CD4-positive, alpha-beta memory T cell (primary cell): Measurements from ENCODE around the gene SPDYC. TPM values are rescaled to one million over a fixed set of nuclear protein-coding genes. Genes with fewer than 3 reads are reported as not detected.

Experiments used
- CTCF ChIA-PET: fragments of 350-600 bp; sonication (Branson Sonifier 250); formaldehyde crosslinking; loops from one replicate; lab custom pipeline; 2021; ENCODE audit warnings: inconsistent platforms; ENCODE audit not compliant: partially characterized antibody; lab: Charles Lee
- POLR2A ChIA-PET: fragments of 350-600 bp; sonication (Branson Sonifier 250); formaldehyde crosslinking; loops from one replicate; lab custom pipeline; 2021; ENCODE audit not compliant: partially characterized antibody; lab: Charles Lee
- DNase-seq, 5 donors: peaks; one replicate each; pipeline versions ENCODE4 v3.0.0 to v3.0.0-alpha.2; 2020 to 2022; ENCODE audit warnings: mixed read lengths in 1 of 5
- H3K27ac ChIP-seq: one replicate; pipeline ENCODE4 v1.7.0; 2013; ENCODE audit warnings: low read depth, low read length
- H3K27me3 ChIP-seq: 2 replicates; pipeline ENCODE4 v1.7.0; 2013; ENCODE audit warnings: mild to moderate bottlenecking, low read length, moderate library complexity; ENCODE audit not compliant: insufficient read depth
- H3K36me3 ChIP-seq: 2 replicates; pipeline ENCODE4 v1.7.0; 2013; ENCODE audit warnings: mild to moderate bottlenecking, low read length, moderate library complexity; ENCODE audit not compliant: insufficient read depth
- H3K4me1 ChIP-seq: 2 replicates; pipeline ENCODE4 v1.7.0; 2013; ENCODE audit warnings: mild to moderate bottlenecking, low read length, moderate library complexity; ENCODE audit not compliant: insufficient read depth
- H3K4me3 ChIP-seq, 2 donors: one replicate each; pipeline ENCODE4 v1.7.0; 2013; ENCODE audit warnings: low read length in 2 of 2, mild to moderate bottlenecking in 1 of 2
- H3K9me3 ChIP-seq, 2 donors: one replicate each; pipeline ENCODE4 v1.7.0; 2013; ENCODE audit warnings: low read length in 2 of 2, control low read depth in 1 of 2; ENCODE audit not compliant: control insufficient read depth in 1 of 2
- H3K27ac Mint-ChIP-seq, 7 donors: one replicate each; pipeline ENCODE4 v1.8.0; 2020 to 2021; ENCODE audit warnings: mixed read lengths in 7 of 7, mild to moderate bottlenecking in 6 of 7, inconsistent platforms in 3 of 7, moderate library complexity in 3 of 7
- H3K27me3 Mint-ChIP-seq, 2 donors: one replicate each; pipeline ENCODE4 v1.8.0; 2020 to 2021; ENCODE audit warnings: mixed read lengths in 2 of 2
- H3K36me3 Mint-ChIP-seq, 2 donors: one replicate each; pipeline ENCODE4 v1.8.0; 2020 to 2021; ENCODE audit warnings: mixed read lengths in 2 of 2, inconsistent platforms in 1 of 2, mild to moderate bottlenecking in 1 of 2
- H3K4me1 Mint-ChIP-seq, 4 donors: one replicate each; pipeline ENCODE4 v1.8.0; 2020 to 2021; ENCODE audit warnings: mixed read lengths in 4 of 4, mild to moderate bottlenecking in 1 of 4
- H3K4me3 Mint-ChIP-seq, 8 donors: one replicate each; pipeline ENCODE4 v1.8.0; 2020 to 2021; ENCODE audit warnings: mixed read lengths in 8 of 8, mild to moderate bottlenecking in 7 of 8, moderate library complexity in 6 of 8, inconsistent platforms in 3 of 8
- H3K9me3 Mint-ChIP-seq, 8 donors: one replicate each; pipeline ENCODE4 v1.8.0; 2020 to 2021; ENCODE audit warnings: mixed read lengths in 8 of 8, mild to moderate bottlenecking in 5 of 8, inconsistent platforms in 3 of 8, moderate library complexity in 1 of 8
- intact Hi-C: fragments of 100-400 bp; cut with micrococcal nuclease; formaldehyde crosslinking; loops from one replicate; pipeline ENCODE4 v1.15.1; 2023
- polyA plus RNA-seq, 2 donors: library from polyadenylated mRNA; unstranded; fragments of 300-500 nt; fragmentation: Illumina TruSeq; gene quantifications; one replicate each; pipeline ENCODE4 v1.2.3, GENCODE V29; 2021
- total RNA-seq, 2 experiments: library from RNA; stranded (reverse); gene quantifications; one replicate each; pipeline ENCODE4 v1.2.3, GENCODE V29; 2021

The SPDYC gene
- total and polyA plus RNA-seq, 4 experiments from 2014 or later = not detected

DNA sequence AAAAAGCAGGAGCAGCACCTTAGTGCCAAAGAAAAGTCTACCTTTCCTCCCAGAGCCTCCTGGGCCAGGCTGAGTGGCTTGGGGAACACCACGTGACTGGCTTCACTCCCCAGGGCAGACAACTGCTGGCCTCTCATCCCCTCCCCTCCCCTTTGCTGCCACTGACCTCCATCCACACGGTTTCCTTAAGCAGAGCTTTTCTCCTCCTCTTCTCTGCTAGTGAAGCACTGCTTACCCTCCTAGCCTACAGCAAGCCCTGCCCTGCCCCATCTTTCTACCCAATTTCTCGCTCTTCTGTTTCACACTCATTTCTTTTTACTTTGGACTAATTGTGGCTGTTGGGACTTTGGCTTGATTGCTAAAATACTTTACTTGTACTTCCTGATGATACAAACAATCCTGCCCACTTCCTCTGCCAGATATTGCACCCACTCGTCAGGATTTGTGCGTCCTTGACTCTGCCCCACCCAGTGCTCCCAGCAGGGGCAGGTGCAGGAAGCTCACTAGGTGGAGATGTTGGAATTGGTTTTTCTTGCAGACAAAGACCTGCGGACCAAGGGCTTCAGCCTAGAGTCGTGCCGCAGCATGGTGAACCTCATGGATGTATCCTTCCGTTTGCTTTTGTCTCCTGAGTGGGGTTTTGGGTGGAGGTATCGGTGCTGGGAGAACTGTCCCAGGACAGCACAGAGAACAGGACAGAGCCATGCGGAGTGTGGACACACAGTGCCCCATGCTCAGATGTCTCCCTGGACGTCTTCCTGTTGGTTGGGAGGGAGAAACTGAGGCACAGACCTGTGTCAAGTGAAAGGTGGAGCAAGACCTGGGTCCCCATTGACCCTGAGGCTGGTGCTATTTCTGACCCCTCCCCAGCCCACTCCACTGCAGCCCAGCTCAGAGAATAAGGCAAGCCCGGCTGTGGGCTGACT lies 39.0 kb downstream of the SPDYC start:
- ChIA-PET POLR2A (no interaction called here), CTCF (no interaction called here)
- Histone ChIP-seq H3K9me3 (no peaks in the 10 kb centered on the region), H3K4me3 (no peak overlapping the region), H3K27ac (no peak overlapping the region), H3K27me3 (no peaks in the 10 kb centered on the region), H3K4me1 (peaks cover 9% of the 10 kb centered on the region), H3K36me3 (peaks cover 35% of the 10 kb centered on the region)
- Mint-ChIP-seq H3K4me1 (peaks cover 5 to 17% (median 10%) of the 10 kb centered on the region in 4 donors), H3K27me3 (no peaks in the 10 kb centered on the region), H3K9me3 (no peaks in the 10 kb centered on the region), H3K27ac (peak overlapping the region in 4 of 7 donors; percentile 43 to 87 (median 61)), H3K36me3 (peaks cover 5 to 45% of the 10 kb centered on the region in 2 donors), H3K4me3 (no peak overlapping the region)
- intact Hi-C loops = no loop called here
- no peak for DNase-seq

DNA sequence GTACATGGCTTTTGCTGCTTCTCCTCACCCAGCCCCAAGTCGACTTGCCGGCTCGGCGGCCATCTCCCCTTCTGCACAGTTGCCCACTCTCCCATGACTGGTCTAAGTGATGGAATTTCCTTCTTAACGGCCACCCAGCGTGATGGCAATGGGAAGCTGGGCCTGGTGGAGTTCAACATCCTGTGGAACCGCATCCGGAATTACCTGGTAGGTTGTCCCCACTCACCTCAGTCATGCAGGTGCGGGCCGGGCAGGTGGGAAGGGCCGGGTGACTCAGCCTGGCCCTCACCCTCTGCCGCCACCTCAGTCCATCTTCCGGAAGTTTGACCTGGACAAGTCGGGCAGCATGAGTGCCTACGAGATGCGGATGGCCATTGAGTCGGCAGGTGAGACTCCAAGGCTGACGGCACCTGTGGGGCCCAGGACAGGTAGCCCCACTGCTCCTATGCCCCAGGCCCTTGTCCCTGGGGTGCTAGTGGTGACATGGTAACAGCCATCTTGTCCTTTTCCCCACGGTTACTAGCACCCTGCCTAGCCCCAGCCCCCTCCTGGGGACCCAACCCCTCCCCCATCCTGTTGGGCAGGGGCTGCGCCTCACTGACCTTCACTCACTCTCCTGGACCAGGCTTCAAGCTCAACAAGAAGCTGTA lies 39.8 kb downstream of the SPDYC start:
- DNase-seq = no peak
- H3K9me3 Mint-ChIP-seq = no peaks in the 10 kb centered on the region
- H3K27ac ChIP-seq = no peak overlapping the region
- no peaks in the 10 kb centered on the region for H3K27me3 Mint-ChIP-seq
- intact Hi-C loops = no loop called here
- peaks cover 8 to 24% (median 13%) of the 10 kb centered on the region in 4 donors for H3K4me1 Mint-ChIP-seq
- H3K36me3 Mint-ChIP-seq = peaks cover 5 to 40% of the 10 kb centered on the region in 2 donors
- H3K4me3 ChIP-seq = no peak overlapping the region
- no peak overlapping the region for H3K27ac Mint-ChIP-seq
- H3K36me3 ChIP-seq = peaks cover 35% of the 10 kb centered on the region
- ChIA-PET POLR2A (no interaction called here), CTCF (no interaction called here)
- no peaks in the 10 kb centered on the region for H3K9me3 ChIP-seq
- H3K4me3 Mint-ChIP-seq = no peak overlapping the region
- H3K4me1 ChIP-seq = peaks cover 11% of the 10 kb centered on the region
- no peaks in the 10 kb centered on the region for H3K27me3 ChIP-seq

DNA sequence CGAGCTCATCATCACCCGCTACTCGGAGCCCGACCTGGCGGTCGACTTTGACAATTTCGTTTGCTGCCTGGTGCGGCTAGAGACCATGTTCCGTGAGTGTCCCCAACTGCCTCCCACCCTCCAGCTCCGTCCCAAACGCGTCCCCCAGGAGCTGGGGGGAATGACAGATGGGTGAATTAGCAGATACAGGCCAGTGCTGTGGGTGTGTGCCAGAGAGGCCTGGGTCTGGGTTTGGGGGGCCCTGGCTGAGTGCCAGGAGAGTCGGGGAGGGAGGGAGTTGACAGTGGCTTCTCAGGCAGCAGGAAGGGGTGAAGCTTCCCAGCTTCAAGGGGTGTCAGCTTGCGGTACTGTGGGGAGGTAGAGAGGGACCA lies 40.3 kb downstream of the SPDYC start:
- intact Hi-C loops = no loop called here
- Mint-ChIP-seq H3K36me3 (peaks cover 5 to 36% of the 10 kb centered on the region in 2 donors), H3K4me1 (peaks cover 8 to 25% (median 14%) of the 10 kb centered on the region in 4 donors), H3K27me3 (no peaks in the 10 kb centered on the region), H3K4me3 (no peak overlapping the region), H3K27ac (peak overlapping the region in 1 of 7 donors; percentile 52), H3K9me3 (no peaks in the 10 kb centered on the region)
- H3K9me3 ChIP-seq = no peaks in the 10 kb centered on the region
- H3K27me3 ChIP-seq = no peaks in the 10 kb centered on the region
- peaks cover 34% of the 10 kb centered on the region for H3K36me3 ChIP-seq
- no peak overlapping the region for H3K27ac ChIP-seq
- CTCF ChIA-PET = no interaction called here
- POLR2A ChIA-PET = no interaction called here
- no peak for DNase-seq
- no peak overlapping the region for H3K4me3 ChIP-seq
- H3K4me1 ChIP-seq = peaks cover 11% of the 10 kb centered on the region

DNA sequence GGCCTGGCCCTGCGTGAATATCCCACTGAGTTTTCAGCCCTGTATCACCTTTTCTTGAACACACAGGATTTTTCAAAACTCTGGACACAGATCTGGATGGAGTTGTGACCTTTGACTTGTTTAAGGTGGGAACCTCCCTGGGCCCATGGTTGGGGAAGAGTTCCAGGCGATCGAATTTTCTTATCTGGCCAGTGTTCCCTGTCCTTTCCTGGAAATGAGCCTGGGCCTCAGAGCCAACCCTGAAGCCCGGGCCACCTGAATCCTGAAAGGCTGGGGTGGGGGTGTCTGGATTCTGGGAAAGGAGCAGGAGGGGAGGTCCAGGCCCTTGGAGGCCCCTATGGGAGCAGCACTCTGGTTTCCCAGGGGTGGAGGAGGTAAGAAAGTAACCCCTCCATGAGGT lies 40.7 kb downstream of the SPDYC start:
- H3K27me3 ChIP-seq = no peaks in the 10 kb centered on the region
- H3K36me3 ChIP-seq = peaks cover 30% of the 10 kb centered on the region
- H3K9me3 ChIP-seq = no peaks in the 10 kb centered on the region
- intact Hi-C loops = no loop called here
- Mint-ChIP-seq H3K36me3 (peaks cover 5 to 32% of the 10 kb centered on the region in 2 donors), H3K4me3 (no peak overlapping the region), H3K27me3 (no peaks in the 10 kb centered on the region), H3K4me1 (peaks cover 9 to 26% (median 17%) of the 10 kb centered on the region in 4 donors), H3K27ac (peak overlapping the region in 1 of 7 donors; percentile 52), H3K9me3 (no peaks in the 10 kb centered on the region)
- POLR2A ChIA-PET = no interaction called here
- no peak for DNase-seq
- CTCF ChIA-PET = no interaction called here
- no peak overlapping the region for H3K4me3 ChIP-seq
- no peak overlapping the region for H3K27ac ChIP-seq
- peaks cover 11% of the 10 kb centered on the region for H3K4me1 ChIP-seq

DNA sequence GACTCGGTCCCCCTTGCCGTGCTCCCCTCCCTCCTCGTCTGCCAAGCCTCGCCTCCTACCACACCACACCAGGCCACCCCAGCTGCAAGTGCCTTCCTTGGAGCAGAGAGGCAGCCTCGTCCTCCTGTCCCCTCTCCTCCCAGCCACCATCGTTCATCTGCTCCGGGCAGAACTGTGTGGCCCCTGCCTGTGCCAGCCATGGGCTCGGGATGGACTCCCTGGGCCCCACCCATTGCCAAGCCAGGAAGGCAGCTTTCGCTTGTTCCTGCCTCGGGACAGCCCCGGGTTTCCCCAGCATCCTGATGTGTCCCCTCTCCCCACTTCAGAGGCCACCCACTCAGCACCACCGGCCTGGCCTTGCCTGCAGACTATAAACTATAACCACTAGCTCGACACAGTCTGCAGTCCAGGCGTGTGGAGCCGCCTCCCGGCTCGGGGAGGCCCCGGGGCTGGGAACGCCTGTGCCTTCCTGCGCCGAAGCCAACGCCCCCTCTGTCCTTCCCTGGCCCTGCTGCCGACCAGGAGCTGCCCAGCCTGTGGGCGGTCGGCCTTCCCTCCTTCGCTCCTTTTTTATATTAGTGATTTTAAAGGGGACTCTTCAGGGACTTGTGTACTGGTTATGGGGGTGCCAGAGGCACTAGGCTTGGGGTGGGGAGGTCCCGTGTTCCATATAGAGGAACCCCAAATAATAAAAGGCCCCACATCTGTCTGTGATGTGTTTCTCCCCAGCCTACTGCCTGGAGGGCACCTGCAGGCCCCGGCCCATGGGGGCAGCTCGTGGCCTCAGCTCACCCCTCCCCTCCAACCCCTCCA lies 41.5 kb downstream of the SPDYC start:
- intact Hi-C loops = no loop called here
- Histone ChIP-seq H3K9me3 (no peaks in the 10 kb centered on the region), H3K27ac (no peak overlapping the region), H3K4me3 (no peak overlapping the region), H3K4me1 (peaks cover 11% of the 10 kb centered on the region), H3K27me3 (no peaks in the 10 kb centered on the region), H3K36me3 (peaks cover 22% of the 10 kb centered on the region)
- H3K9me3 Mint-ChIP-seq = no peaks in the 10 kb centered on the region
- H3K4me1 Mint-ChIP-seq = peaks cover 9 to 25% (median 17%) of the 10 kb centered on the region in 4 donors
- H3K36me3 Mint-ChIP-seq = peaks cover 5 to 29% of the 10 kb centered on the region in 2 donors
- POLR2A ChIA-PET = no interaction called here
- H3K27ac Mint-ChIP-seq = no peak overlapping the region
- CTCF ChIA-PET = no interaction called here
- no peaks in the 10 kb centered on the region for H3K27me3 Mint-ChIP-seq
- H3K4me3 Mint-ChIP-seq = no peak overlapping the region
- no peak for DNase-seq

DNA sequence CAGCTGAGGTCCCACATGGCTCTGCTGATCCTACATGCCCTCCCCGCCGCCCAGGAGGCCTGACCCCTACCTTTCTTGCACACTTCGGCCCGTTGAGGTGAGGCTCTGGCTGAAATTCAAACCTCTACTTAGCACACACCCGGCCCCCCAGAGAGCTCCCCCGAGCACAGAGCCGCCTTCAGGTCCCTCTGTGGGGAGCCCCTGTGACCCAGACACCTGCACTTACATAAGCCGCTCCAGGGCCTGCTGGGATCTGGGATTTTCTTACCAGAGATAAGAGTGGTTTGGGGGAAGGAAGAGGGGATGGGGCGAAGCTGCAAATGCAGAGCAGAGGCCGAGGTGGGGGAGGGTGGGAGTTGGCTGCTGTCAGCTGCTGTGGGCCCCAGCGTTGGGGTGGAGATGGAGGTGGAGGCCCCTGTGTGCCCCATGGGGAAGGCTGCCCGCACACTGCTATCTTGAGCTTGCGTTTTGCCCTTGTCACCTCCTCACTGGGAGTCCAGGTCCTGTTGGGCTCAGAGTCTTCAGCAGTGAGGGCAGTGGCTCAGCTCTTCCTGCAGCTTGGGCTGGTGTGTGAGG lies 42.3 kb downstream of the SPDYC start:
- ChIA-PET POLR2A (no interaction called here), CTCF (no interaction called here)
- no peaks in the 10 kb centered on the region for H3K9me3 Mint-ChIP-seq
- peaks cover 9 to 25% (median 17%) of the 10 kb centered on the region in 4 donors for H3K4me1 Mint-ChIP-seq
- no peak for DNase-seq
- peaks cover 11% of the 10 kb centered on the region for H3K4me1 ChIP-seq
- no peaks in the 10 kb centered on the region for H3K27me3 ChIP-seq
- H3K36me3 Mint-ChIP-seq = peaks cover 5 to 25% of the 10 kb centered on the region in 2 donors
- intact Hi-C loops = no loop called here
- H3K27me3 Mint-ChIP-seq = no peaks in the 10 kb centered on the region
- H3K4me3 ChIP-seq = no peak overlapping the region
- no peak overlapping the region for H3K4me3 Mint-ChIP-seq
- peak overlapping the region in 1 of 7 donors; percentile 32 for H3K27ac Mint-ChIP-seq
- H3K9me3 ChIP-seq = no peaks in the 10 kb centered on the region
- H3K27ac ChIP-seq = no peak overlapping the region
- peaks cover 19% of the 10 kb centered on the region for H3K36me3 ChIP-seq
